Colonic mucosa (tissue), 4 donors: ENCODE measurements around the gene CEBPG. TPM values are rescaled to one million over a fixed set of nuclear protein-coding genes. Genes with fewer than 3 reads are reported as not detected.
A peak's percentile ranks its signal among the peaks of the same experiment; 100 is the strongest.

ENCODE experiments used
- DNase-seq: peaks from one replicate; pipeline ENCODE4 v3.0.0-alpha.2; 2020
- H3K27ac ChIP-seq: fragments of 200-600 bp; one replicate; pipeline ENCODE4 v1.8.0; 2021
- H3K27me3 ChIP-seq: fragments of 200-600 bp; one replicate; pipeline ENCODE4 v1.8.0; 2021
- H3K36me3 ChIP-seq: fragments of 200-600 bp; one replicate; pipeline ENCODE4 v1.8.0; 2021
- H3K4me1 ChIP-seq: fragments of 200-600 bp; one replicate; pipeline ENCODE4 v1.8.0; 2021; ENCODE audit warnings: mild to moderate bottlenecking
- H3K4me3 ChIP-seq: fragments of 200-600 bp; one replicate; pipeline ENCODE4 v1.8.0; 2021
- H3K9ac ChIP-seq, 2 donors: one replicate each; pipeline ENCODE4 v1.7.0; 2013; ENCODE audit warnings: control low read depth in 2 of 2, low read depth in 2 of 2, low read length in 2 of 2
- H3K9me3 ChIP-seq: fragments of 200-600 bp; one replicate; pipeline ENCODE4 v1.8.0; 2021
- CTCF ChIP-seq: fragments of 200-600 bp; IDR thresholded peaks from one replicate; pipeline ENCODE4 v1.8.0; 2022; ENCODE audit warnings: antibody characterized with exemption, mild to moderate bottlenecking
- intact Hi-C: fragments of 100-400 bp; cut with DNase I; formaldehyde crosslinking; loops from one replicate; pipeline ENCODE4 v1.14.1; 2022
- total RNA-seq, 2 donors: library from RNA; stranded (reverse); fragmentation: NEBNext Ultra II Directional in 1 of 2; extraction: Animal tissue kit (Norgen Biotek cat#: 25700) in 1 of 2; gene quantifications; one replicate each; pipeline ENCODE4 v1.2.1, GENCODE V29; 2021
- donor health status: healthy.
- donor health status: DM: no; HTN: no; CAD: no.
- donor health status: DM: no; HTN: no; CAD: no.

Gene CEBPG
- total RNA-seq = 10 to 100 TPM; 62.1 to 72.3 TPM

GRCh38 chr19:33373453-33374235 is at the start of gene CEBPG:
CEBPG (plus strand) TSS chr19:33373709; CDS start chr19:33379240, 5,531 bp downstream.
- no peaks in the 10 kb centered on the region for H3K9me3 ChIP-seq
- H3K27ac ChIP-seq = peak within 1 kb of the TSS; percentile 92
- intact Hi-C loops = loop anchor here (5.0 kb wide), 1 partner anchor 66 kb away; no protein-coding TSS in a partner anchor
- DNase-seq = peak; percentile 95
- peak within 1 kb of the TSS; percentile 56 for H3K4me3 ChIP-seq
- peak within 1 kb of the TSS; percentile 87 to 94 for H3K9ac ChIP-seq
- H3K27me3 ChIP-seq = no peaks in the 10 kb centered on the region
- no peak for TF ChIP-seq CTCF
- H3K4me1 ChIP-seq = peaks cover 9% of the 10 kb centered on the region
- no peaks in the 10 kb centered on the region for H3K36me3 ChIP-seq

GRCh38 chr19:33324628-33325027 is 48.9 kb upstream of the CEBPG start:
- Histone ChIP-seq H3K9ac (no peak overlapping the region), H3K4me3 (no peak overlapping the region), H3K27me3 (no peaks in the 10 kb centered on the region), H3K36me3 (no peaks in the 10 kb centered on the region), H3K27ac (no peak overlapping the region), H3K4me1 (no peaks in the 10 kb centered on the region), H3K9me3 (no peaks in the 10 kb centered on the region)
- intact Hi-C loops = no loop called here
- no peak for TF ChIP-seq CTCF
- DNase-seq = peak; percentile 49

- Histone ChIP-seq H3K9ac (no peak overlapping the region), H3K36me3 (no peaks in the 10 kb centered on the region), H3K9me3 (no peaks in the 10 kb centered on the region), H3K4me3 (no peak overlapping the region), H3K27ac (no peak overlapping the region), H3K27me3 (no peaks in the 10 kb centered on the region), H3K4me1 (no peaks in the 10 kb centered on the region)
- DNase-seq = no peak
- TF ChIP-seq CTCF = no peak
- intact Hi-C loops = no loop called here
These were observed 47.6 kb upstream of the CEBPG start for GRCh38 chr19:33325920-33326319.

GRCh38 chr19:33329060-33329459 is 44.4 kb upstream of the CEBPG start:
- H3K9me3 ChIP-seq = no peaks in the 10 kb centered on the region
- H3K9ac ChIP-seq = no peak overlapping the region
- no peaks in the 10 kb centered on the region for H3K36me3 ChIP-seq
- H3K27me3 ChIP-seq = no peaks in the 10 kb centered on the region
- TF ChIP-seq CTCF = no peak
- DNase-seq = no peak
- no peak overlapping the region for H3K4me3 ChIP-seq
- H3K4me1 ChIP-seq = no peaks in the 10 kb centered on the region
- no peak overlapping the region for H3K27ac ChIP-seq
- intact Hi-C loops = no loop called here

GRCh38 chr19:33329736-33330135 is 43.8 kb upstream of the CEBPG start:
- H3K36me3 ChIP-seq = no peaks in the 10 kb centered on the region
- no peaks in the 10 kb centered on the region for H3K27me3 ChIP-seq
- H3K27ac ChIP-seq = no peak overlapping the region
- no peaks in the 10 kb centered on the region for H3K9me3 ChIP-seq
- no peaks in the 10 kb centered on the region for H3K4me1 ChIP-seq
- H3K9ac ChIP-seq = no peak overlapping the region
- intact Hi-C loops = no loop called here
- DNase-seq = no peak
- no peak overlapping the region for H3K4me3 ChIP-seq
- no peak for TF ChIP-seq CTCF
